ENCODE data around the gene GPX2. TPM values are rescaled to one million over a fixed set of nuclear protein-coding genes. Genes with fewer than 3 reads are reported as not detected.

The GPX2 gene
- total and polyA plus RNA-seq, 10 of the 15 experiments (the other 5 are each of a cell fraction or from before 2014, with no cell fraction given), result not detected

GRCh38 chr14:64958743-64959142 is 16.2 kb upstream of the GPX2 start:
- Histone ChIP-seq H3K79me2 (ENCODE audit: control insufficient read depth, insufficient read depth, low read length) (no peaks in the 10 kb centered on the region), H3K27me3 (replicated peaks in 1 of 2; ENCODE audit: control insufficient read depth in 2 of 2, insufficient read depth in 2 of 2, low read length in 1 of 2) (no peaks in the 10 kb centered on the region), H3K9me3 (replicated peaks; ENCODE audit: control insufficient read depth, insufficient read depth, low read length) (no peaks in the 10 kb centered on the region), H3K9ac (ENCODE audit: control insufficient read depth, insufficient read depth, low read length) (no peak overlapping the region), H3K4me3 (no peak overlapping the region), H3K36me3 (ENCODE audit: control insufficient read depth in 2 of 2, insufficient read depth in 2 of 2, low read length in 1 of 2) (no peaks in the 10 kb centered on the region), H4K20me1 (ENCODE audit: control insufficient read depth, insufficient read depth) (no peaks in the 10 kb centered on the region), H3K27ac (ENCODE audit: control insufficient read depth, insufficient read depth) (no peak overlapping the region), H2AFZ (ENCODE audit: control insufficient read depth, low read depth, low read length) (no peak overlapping the region), H3K4me2 (ENCODE audit: control insufficient read depth, insufficient read depth) (no peak overlapping the region), H3K4me1 (ENCODE audit: control insufficient read depth, insufficient read depth, low read length) (no peaks in the 10 kb centered on the region)
- 75% methylated on average over 5 of the region's 5 CpGs for WGBS (ENCODE audit: insufficient coverage, insufficient replicate concordance, low lambda C conversion rate, missing lambda C conversion rate)
- DNase-seq (ENCODE audit: low read depth, low spot score) (no peak), FAIRE-seq (no peak), ATAC-seq (no peak)
- in situ Hi-C loops (cut with MboI) (no loop called here), intact Hi-C loops (cut with micrococcal nuclease; ENCODE audit: unreplicated experiment) (no loop called here)
- no TSS peak for BruUV-seq (replicated peaks)
- ChIA-PET SMC1A (ENCODE audit: uncharacterized antibody, unreplicated experiment) (interaction anchor here (0.6 kb wide), 1 partner anchor 292 kb away, joined by 3 read pairs; no protein-coding TSS in a partner anchor), RAD21 (ENCODE audit: unreplicated experiment) (no interaction called here), CTCF (interaction anchor here (0.9 to 1.4 kb wide), 2 partner anchors 27 to 67 kb away, joined by 3 to 4 read pairs; no protein-coding TSS in a partner anchor), POLR2A (no interaction called here)
- TF ChIP-seq RBBP5 (conservative IDR thresholded peaks at IDR 0.05) (no peak), SMAD5 (IDR thresholded peaks at IDR 0.05; ENCODE audit: low read depth) (no peak), BRCA1 (IDR thresholded peaks at IDR 0.05; ENCODE audit: low read depth, low read length) (no peak), TCF3 (IDR thresholded peaks at IDR 0.05; ENCODE audit: borderline replicate concordance, insufficient read depth, low read depth, low read length) (no peak), NR2C2 (IDR thresholded peaks at IDR 0.05; ENCODE audit: borderline replicate concordance, control insufficient read depth, insufficient read length, low read depth) (no peak), SMARCA5 (IDR thresholded peaks at IDR 0.05) (no peak), RAD21 (IDR thresholded peaks at IDR 0.05; ENCODE audit: insufficient read depth, low read depth, low read length) (no peak), SP1 (IDR thresholded peaks at IDR 0.05; ENCODE audit: low read depth, low read length) (no peak), EZH2 (IDR thresholded peaks at IDR 0.05; ENCODE audit: borderline replicate concordance, control insufficient read depth, low read depth, low read length) (no peak), PML (IDR thresholded peaks at IDR 0.05; ENCODE audit: low read length) (no peak), EED (IDR thresholded peaks at IDR 0.05; ENCODE audit: low read depth) (no peak)
- TF ChIP-seq, protein P1, sequence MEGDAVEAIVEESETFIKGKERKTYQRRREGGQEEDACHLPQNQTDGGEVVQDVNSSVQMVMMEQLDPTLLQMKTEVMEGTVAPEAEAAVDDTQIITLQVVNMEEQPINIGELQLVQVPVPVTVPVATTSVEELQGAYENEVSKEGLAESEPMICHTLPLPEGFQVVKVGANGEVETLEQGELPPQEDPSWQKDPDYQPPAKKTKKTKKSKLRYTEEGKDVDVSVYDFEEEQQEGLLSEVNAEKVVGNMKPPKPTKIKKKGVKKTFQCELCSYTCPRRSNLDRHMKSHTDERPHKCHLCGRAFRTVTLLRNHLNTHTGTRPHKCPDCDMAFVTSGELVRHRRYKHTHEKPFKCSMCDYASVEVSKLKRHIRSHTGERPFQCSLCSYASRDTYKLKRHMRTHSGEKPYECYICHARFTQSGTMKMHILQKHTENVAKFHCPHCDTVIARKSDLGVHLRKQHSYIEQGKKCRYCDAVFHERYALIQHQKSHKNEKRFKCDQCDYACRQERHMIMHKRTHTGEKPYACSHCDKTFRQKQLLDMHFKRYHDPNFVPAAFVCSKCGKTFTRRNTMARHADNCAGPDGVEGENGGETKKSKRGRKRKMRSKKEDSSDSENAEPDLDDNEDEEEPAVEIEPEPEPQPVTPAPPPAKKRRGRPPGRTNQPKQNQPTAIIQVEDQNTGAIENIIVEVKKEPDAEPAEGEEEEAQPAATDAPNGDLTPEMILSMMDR (IDR thresholded peaks at IDR 0.05 in 2 of 3, conservative IDR thresholded peaks at IDR 0.05 in 1 of 3; ENCODE audit: control insufficient read depth in 2 of 3, extremely low read depth in 1 of 3, insufficient read depth in 1 of 3, low read depth in 3 of 3, low read length in 3 of 3), result no peak
- TF ChIP-seq, protein P2, sequence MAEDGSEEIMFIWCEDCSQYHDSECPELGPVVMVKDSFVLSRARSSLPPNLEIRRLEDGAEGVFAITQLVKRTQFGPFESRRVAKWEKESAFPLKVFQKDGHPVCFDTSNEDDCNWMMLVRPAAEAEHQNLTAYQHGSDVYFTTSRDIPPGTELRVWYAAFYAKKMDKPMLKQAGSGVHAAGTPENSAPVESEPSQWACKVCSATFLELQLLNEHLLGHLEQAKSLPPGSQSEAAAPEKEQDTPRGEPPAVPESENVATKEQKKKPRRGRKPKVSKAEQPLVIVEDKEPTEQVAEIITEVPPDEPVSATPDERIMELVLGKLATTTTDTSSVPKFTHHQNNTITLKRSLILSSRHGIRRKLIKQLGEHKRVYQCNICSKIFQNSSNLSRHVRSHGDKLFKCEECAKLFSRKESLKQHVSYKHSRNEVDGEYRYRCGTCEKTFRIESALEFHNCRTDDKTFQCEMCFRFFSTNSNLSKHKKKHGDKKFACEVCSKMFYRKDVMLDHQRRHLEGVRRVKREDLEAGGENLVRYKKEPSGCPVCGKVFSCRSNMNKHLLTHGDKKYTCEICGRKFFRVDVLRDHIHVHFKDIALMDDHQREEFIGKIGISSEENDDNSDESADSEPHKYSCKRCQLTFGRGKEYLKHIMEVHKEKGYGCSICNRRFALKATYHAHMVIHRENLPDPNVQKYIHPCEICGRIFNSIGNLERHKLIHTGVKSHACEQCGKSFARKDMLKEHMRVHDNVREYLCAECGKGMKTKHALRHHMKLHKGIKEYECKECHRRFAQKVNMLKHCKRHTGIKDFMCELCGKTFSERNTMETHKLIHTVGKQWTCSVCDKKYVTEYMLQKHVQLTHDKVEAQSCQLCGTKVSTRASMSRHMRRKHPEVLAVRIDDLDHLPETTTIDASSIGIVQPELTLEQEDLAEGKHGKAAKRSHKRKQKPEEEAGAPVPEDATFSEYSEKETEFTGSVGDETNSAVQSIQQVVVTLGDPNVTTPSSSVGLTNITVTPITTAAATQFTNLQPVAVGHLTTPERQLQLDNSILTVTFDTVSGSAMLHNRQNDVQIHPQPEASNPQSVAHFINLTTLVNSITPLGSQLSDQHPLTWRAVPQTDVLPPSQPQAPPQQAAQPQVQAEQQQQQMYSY (CRISPR knock-in tag; IDR thresholded peaks at IDR 0.05), result no peak
- TF ChIP-seq, protein P3, sequence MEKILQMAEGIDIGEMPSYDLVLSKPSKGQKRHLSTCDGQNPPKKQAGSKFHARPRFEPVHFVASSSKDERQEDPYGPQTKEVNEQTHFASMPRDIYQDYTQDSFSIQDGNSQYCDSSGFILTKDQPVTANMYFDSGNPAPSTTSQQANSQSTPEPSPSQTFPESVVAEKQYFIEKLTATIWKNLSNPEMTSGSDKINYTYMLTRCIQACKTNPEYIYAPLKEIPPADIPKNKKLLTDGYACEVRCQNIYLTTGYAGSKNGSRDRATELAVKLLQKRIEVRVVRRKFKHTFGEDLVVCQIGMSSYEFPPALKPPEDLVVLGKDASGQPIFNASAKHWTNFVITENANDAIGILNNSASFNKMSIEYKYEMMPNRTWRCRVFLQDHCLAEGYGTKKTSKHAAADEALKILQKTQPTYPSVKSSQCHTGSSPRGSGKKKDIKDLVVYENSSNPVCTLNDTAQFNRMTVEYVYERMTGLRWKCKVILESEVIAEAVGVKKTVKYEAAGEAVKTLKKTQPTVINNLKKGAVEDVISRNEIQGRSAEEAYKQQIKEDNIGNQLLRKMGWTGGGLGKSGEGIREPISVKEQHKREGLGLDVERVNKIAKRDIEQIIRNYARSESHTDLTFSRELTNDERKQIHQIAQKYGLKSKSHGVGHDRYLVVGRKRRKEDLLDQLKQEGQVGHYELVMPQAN (conservative IDR thresholded peaks at IDR 0.05), result no peak

Data from GM12878 (cell line).